Psoas muscle (tissue), 8 donors: ENCODE data around the gene VDR. TPM values are rescaled to one million over a fixed set of nuclear protein-coding genes. Genes with fewer than 3 reads are reported as not detected.

Experiments
- ATAC-seq, 4 donors: fragments of 200-7000 bp; cut with Tn5 transposase; one replicate each; pipeline ENCODE4 v1.9.1; 2020; ENCODE audit warnings: moderate library complexity in 3 of 4, mild to moderate bottlenecking in 2 of 4
- DNase-seq, 2 donors: peaks; one replicate each; pipeline ENCODE4 v3.0.0-alpha.2; 2020
- H3K27ac ChIP-seq: fragments of 200-600 bp; one replicate; pipeline ENCODE4 v1.8.0; 2022
- H3K27me3 ChIP-seq, 3 donors: fragments of 200-600 bp in 1 of 3; one replicate each; pipeline versions ENCODE4 v1.6.1 to v1.8.0; 2013 to 2022; ENCODE audit warnings: low read length in 2 of 3, mild to moderate bottlenecking in 2 of 3, moderate library complexity in 1 of 3; ENCODE audit not compliant: insufficient read depth in 3 of 3
- H3K36me3 ChIP-seq, 2 donors: fragments of 200-600 bp in 1 of 2; one replicate each; pipeline versions ENCODE4 v1.6.1 to v1.8.0; 2013 to 2022; ENCODE audit warnings: low read depth in 1 of 2, mild to moderate bottlenecking in 1 of 2, moderate library complexity in 1 of 2; ENCODE audit not compliant: insufficient read depth in 1 of 2
- H3K4me1 ChIP-seq: fragments of 200-600 bp; one replicate; pipeline ENCODE4 v1.8.0; 2022
- H3K4me3 ChIP-seq: fragments of 200-600 bp; one replicate; pipeline ENCODE4 v1.8.0; 2022; ENCODE audit warnings: mild to moderate bottlenecking
- H3K9me3 ChIP-seq: fragments of 200-600 bp; one replicate; pipeline ENCODE4 v1.8.0; 2022
- WGBS, 3 donors: extraction: QIAGEN DNeasy Blood & Tissue Kit; methylation state at CpG; one replicate each; pipeline versions ENCODE4 v1.1.6 to v1.1.7; 2013; 5-methylcytosine and 5-hydroxymethylcytosine counted together
- intact Hi-C, 2 donors: fragments of 100-400 bp; cut with DNase I; formaldehyde crosslinking; loops; one replicate each; pipeline versions ENCODE4 v1.11.0 to v1.14.2; 2022
- polyA plus RNA-seq, 3 donors: library from polyadenylated mRNA; stranded (reverse); fragments of 200-250 nt; gene quantifications; one replicate each; pipeline ENCODE4 v1.2.3, GENCODE V29; 2013
- total RNA-seq, 4 donors: library from RNA; stranded (reverse); fragmentation: NEBNext Ultra II Directional in 2 of 4; extraction: Animal tissue kit (Norgen Biotek cat#: 25700) in 2 of 4; gene quantifications; one replicate each; pipeline versions ENCODE4 v1.2.1 to v1.2.4, GENCODE V29; 2021 to 2023
- TF ChIP-seq, protein P1 (sequence below): fragments of 200-600 bp; IDR thresholded peaks from one replicate; pipeline ENCODE4 v1.8.0; 2022; ENCODE audit warnings: antibody characterized with exemption
- donor health status: healthy with polysubstance abuse.
- donor health status: DM: no; HTN: no; CAD: no; lungs with moderate emphysema.
- donor health status: Bipolar disorder and iron deficiency.
- donor health status: healthy.
- donor health status: DM: yes; HTN: yes; CAD: no.
- donor health status: DM: no; HTN: no; CAD: no.
- donor health status: DM: no; HTN: no; CAD: no.
- donor health status: DM: yes; HTN: yes; CAD: no.

VDR gene
- total and polyA plus RNA-seq, 7 donors = 0.62 to 6.1 (median 3.0) TPM

GRCh38 chr12:47835006-47835830 is 69.6 kb downstream of the VDR start:
- Histone ChIP-seq H3K27ac (no peak overlapping the region), H3K4me1 (peaks cover 29% of the 10 kb centered on the region), H3K4me3 (no peak overlapping the region), H3K27me3 (no peaks in the 10 kb centered on the region), H3K9me3 (no peaks in the 10 kb centered on the region), H3K36me3 (no peaks in the 10 kb centered on the region)
- ATAC-seq (no peak), DNase-seq (no peak)
- whole genome bisulfite sequencing, 3 donors = 83 to 91% (median 85%) methylated on average over 12 of the region's 12 CpGs
- intact Hi-C loops = no loop called here
- TF ChIP-seq, protein P1, sequence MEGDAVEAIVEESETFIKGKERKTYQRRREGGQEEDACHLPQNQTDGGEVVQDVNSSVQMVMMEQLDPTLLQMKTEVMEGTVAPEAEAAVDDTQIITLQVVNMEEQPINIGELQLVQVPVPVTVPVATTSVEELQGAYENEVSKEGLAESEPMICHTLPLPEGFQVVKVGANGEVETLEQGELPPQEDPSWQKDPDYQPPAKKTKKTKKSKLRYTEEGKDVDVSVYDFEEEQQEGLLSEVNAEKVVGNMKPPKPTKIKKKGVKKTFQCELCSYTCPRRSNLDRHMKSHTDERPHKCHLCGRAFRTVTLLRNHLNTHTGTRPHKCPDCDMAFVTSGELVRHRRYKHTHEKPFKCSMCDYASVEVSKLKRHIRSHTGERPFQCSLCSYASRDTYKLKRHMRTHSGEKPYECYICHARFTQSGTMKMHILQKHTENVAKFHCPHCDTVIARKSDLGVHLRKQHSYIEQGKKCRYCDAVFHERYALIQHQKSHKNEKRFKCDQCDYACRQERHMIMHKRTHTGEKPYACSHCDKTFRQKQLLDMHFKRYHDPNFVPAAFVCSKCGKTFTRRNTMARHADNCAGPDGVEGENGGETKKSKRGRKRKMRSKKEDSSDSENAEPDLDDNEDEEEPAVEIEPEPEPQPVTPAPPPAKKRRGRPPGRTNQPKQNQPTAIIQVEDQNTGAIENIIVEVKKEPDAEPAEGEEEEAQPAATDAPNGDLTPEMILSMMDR = no peak

DNA sequence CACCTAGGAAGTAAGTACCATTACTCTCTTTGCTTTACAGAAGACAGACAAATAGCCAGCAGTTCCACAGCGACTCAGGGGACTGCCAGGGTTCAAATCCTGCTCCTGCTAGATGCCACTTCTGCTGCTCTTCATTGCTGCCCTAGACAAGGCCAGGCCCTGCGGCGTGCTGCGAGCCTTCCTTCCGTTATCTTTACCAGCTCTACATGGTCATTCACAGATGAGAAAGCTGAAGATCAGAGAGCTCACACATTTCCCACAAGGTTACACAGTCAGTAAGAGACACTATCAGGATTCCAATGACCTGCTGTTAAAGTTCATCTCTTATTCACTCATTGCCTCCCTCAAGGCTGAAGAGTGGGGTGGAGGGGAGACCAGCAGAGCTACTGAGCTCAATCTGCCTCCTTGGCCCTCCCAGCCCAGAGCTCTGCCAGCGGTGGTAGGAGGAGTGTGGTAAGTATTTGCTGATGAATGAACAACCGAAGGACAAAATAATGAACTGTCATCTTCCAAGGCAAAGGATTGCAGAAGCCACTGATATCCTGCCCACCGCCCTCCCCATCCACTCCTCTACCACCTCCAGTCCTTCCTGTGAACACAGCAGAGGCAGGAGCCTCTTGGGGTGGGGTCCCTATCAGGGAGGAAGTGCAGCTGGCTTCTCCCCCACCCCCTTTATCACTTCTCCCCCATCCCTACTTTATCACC is 70.4 kb downstream of the VDR start:
- peaks cover 36% of the 10 kb centered on the region for H3K4me1 ChIP-seq
- no peaks in the 10 kb centered on the region for H3K27me3 ChIP-seq
- no peaks in the 10 kb centered on the region for H3K36me3 ChIP-seq
- intact Hi-C loops = no loop called here
- ATAC-seq = no peak
- TF ChIP-seq, protein P1 = no peak
- 90 to 91% (median 91%) methylated on average over 8 of the region's 8 CpGs for WGBS, 3 donors
- H3K4me3 ChIP-seq = no peak overlapping the region
- H3K9me3 ChIP-seq = no peaks in the 10 kb centered on the region
- DNase-seq = no peak
- H3K27ac ChIP-seq = no peak overlapping the region

DNA sequence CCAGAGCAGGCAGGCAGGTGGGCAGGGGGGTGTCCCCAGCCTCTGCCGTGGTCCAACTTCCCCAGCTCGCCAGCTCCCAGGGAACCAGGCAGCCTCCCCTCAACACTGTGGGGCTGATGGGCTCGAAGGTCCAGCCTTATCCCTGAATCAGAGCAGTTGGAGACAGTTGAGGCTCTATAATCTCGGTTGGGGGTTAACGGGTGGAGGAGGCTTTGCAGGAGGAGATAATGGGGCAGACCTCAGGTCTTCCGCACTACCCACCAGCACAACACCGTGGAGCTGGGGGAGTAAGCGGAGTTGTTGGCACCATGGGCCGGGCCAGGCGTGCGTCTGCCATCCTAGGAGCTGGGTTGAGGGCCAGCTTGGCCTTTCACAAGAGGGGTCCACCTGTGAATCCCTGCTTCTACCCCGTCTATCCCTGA is 71.2 kb downstream of the VDR start:
- no peak overlapping the region for H3K27ac ChIP-seq
- H3K4me3 ChIP-seq = no peak overlapping the region
- WGBS, 3 donors = 92 to 96% (median 94%) methylated on average over 12 of the region's 12 CpGs
- intact Hi-C loops = no loop called here
- no peaks in the 10 kb centered on the region for H3K27me3 ChIP-seq
- ATAC-seq (no peak), DNase-seq (no peak)
- no peaks in the 10 kb centered on the region for H3K9me3 ChIP-seq
- TF ChIP-seq, protein P1 = no peak
- peaks cover 33% of the 10 kb centered on the region for H3K4me1 ChIP-seq
- H3K36me3 ChIP-seq = no peaks in the 10 kb centered on the region

DNA sequence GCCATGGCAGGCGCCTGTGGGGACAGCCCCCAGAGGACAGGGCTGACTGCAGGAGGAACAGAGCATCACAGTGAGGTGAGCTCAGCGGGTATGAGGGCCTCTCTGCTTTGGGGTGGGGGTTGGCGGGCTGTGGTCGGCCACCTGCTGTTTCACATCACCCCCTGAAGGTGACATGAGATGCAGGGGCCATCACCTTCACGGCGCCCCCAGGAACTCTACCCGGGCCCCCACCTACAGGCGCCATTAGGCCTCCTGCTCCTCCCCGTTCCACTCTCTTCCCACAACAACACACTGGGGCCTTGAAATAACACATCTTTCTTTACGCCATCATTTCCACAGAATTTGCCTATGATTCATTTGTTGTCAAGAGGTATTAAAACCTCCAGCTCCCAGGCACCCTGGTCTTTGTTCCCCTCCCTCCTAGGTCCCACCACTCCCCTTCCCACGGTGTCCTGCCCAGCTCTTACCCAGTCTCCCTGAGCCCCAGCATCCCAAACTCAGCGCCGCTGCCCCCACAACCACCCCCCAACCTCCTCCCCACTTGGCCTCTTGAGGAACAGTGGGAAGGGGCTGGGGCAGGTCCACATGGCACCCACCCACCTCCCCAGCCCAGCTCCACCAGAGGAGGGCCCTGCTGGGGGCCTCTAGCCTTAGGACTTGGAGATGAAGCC is 72.4 kb downstream of the VDR start:
- no peak overlapping the region for H3K27ac ChIP-seq
- intact Hi-C loops = no loop called here
- no peak for ATAC-seq
- no peak for DNase-seq
- no peak overlapping the region for H3K4me3 ChIP-seq
- peaks cover 30% of the 10 kb centered on the region for H3K4me1 ChIP-seq
- TF ChIP-seq, protein P1 = no peak
- no peaks in the 10 kb centered on the region for H3K36me3 ChIP-seq
- H3K27me3 ChIP-seq = no peaks in the 10 kb centered on the region
- 90 to 97% (median 92%) methylated on average over 10 to 13 of the region's 13 CpGs for WGBS, 3 donors
- no peaks in the 10 kb centered on the region for H3K9me3 ChIP-seq
